Measurements from ENCODE around the gene NPAS4. TPM values are rescaled to one million over a fixed set of nuclear protein-coding genes. Genes with fewer than 3 reads are reported as not detected.

The NPAS4 gene
- total and polyA plus RNA-seq, 2 of the 13 experiments (the other 11 are each of a cell fraction or from before 2014, with no cell fraction given), result not detected

DNA sequence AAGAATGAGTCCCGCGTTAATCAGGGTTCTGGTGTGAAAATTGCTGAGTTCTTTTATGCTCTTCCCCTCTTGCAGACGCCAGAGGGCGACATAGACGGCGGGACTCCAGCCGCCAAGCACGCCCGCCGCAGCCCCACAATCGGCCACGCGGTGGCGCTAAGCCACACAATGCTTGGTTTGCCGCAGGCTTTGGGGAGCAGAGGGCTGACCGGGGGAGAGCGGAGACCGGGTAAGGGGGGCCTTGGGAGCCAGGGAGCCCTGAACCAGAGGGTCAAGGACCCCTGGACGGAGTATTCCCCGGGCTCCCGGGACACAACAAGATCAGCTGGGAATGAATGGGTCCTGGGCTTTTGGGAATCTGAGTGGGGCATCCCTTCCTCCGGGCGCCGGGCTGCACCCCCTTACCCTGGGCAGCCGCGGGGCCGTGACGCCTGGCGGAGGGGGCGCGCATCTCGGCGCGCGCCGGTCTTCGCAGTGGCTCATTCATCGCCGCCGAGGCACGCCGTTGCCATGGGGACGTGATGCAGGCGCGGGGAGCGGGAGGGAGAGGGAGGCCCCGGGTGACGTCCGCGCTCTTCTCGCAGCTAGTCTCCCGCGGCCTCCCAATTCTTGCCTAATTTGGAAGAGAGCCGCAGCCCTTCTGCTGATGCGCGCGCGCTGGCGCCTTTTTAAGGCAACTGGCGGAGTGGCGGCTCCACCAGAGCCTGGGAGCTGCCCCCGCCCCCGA lies 12.2 kb upstream of the NPAS4 start (continued):
- TF ChIP-seq, protein P1, sequence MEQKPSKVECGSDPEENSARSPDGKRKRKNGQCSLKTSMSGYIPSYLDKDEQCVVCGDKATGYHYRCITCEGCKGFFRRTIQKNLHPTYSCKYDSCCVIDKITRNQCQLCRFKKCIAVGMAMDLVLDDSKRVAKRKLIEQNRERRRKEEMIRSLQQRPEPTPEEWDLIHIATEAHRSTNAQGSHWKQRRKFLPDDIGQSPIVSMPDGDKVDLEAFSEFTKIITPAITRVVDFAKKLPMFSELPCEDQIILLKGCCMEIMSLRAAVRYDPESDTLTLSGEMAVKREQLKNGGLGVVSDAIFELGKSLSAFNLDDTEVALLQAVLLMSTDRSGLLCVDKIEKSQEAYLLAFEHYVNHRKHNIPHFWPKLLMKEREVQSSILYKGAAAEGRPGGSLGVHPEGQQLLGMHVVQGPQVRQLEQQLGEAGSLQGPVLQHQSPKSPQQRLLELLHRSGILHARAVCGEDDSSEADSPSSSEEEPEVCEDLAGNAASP (CRISPR knock-in tag; IDR thresholded peaks at IDR 0.05; ENCODE audit: borderline replicate concordance), result peak; percentile 52; the same call in 1 of the 2 replicates
- TF ChIP-seq ZNF362 (CRISPR knock-in tag; IDR thresholded peaks at IDR 0.05; ENCODE audit: borderline replicate concordance), result no peak
- TF ChIP-seq, protein P2, sequence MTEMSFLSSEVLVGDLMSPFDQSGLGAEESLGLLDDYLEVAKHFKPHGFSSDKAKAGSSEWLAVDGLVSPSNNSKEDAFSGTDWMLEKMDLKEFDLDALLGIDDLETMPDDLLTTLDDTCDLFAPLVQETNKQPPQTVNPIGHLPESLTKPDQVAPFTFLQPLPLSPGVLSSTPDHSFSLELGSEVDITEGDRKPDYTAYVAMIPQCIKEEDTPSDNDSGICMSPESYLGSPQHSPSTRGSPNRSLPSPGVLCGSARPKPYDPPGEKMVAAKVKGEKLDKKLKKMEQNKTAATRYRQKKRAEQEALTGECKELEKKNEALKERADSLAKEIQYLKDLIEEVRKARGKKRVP (CRISPR knock-in tag; IDR thresholded peaks at IDR 0.05), result no peak

DNA sequence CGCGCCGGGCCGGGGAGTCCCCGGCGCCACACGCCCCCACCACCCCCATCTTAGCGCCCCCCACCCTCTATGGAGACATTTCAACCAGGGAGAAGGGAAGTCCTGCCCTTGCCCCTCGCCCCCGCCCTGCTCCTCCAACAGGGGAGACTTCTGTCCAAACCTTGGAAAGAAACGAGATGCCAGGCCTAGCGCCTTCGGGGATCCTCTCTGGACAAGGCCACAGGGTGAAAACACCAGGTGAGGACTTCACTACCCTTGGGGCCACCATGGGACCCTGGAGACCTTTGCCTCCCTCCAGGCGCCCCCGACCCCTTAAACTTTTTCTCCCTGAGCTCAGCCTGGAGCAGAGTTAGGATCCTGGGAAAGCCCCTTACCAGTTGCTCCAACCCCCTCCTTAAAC lies 11.6 kb upstream of the NPAS4 start:
- H2AFZ ChIP-seq (ENCODE audit: low read length), result no peak overlapping the region
- H4K20me1 ChIP-seq (ENCODE audit: insufficient read depth, low read length), result peaks cover 7% of the 10 kb centered on the region; the same call in 1 of the 2 replicates
- 0 out of 2 replicates have a peak, but pooled peaks cover 5% of the 10 kb centered on the region for H3K4me1 ChIP-seq (ENCODE audit: insufficient read depth, low read length)
- H3K4me3 ChIP-seq (replicated peaks in 1 of 3; ENCODE audit: insufficient read depth in 1 of 3, low read depth in 2 of 3, low read length in 3 of 3), result no peak overlapping the region
- H3K27me3 ChIP-seq (ENCODE audit: control insufficient read depth in 1 of 2, insufficient read depth in 2 of 2, low read length in 2 of 2), result peaks cover 5 to 80% of the 10 kb centered on the region in 2 experiments
- no TSS peak for BruUV-seq (replicated peaks)
- H3K4me2 ChIP-seq (ENCODE audit: low read depth, low read length), result no peak overlapping the region
- intact Hi-C loops (cut with micrococcal nuclease; ENCODE audit: unreplicated experiment), result loop anchor here (5.0 kb wide), 1 partner anchor 423 kb away; no protein-coding TSS in a partner anchor
- ATAC-seq (no peak), FAIRE-seq (no peak), DNase-seq (ENCODE audit: low spot score) (no peak)
- no peak overlapping the region for H3K9ac ChIP-seq (ENCODE audit: insufficient read depth, low read depth, low read length)
- H3K36me3 ChIP-seq (replicated peaks in 1 of 2; ENCODE audit: control insufficient read depth in 1 of 2, insufficient read depth in 2 of 2, low read length in 2 of 2), result no peaks in the 10 kb centered on the region
- H3K27ac ChIP-seq (ENCODE audit: extremely low read length, insufficient read depth, low read length), result no peak overlapping the region
- WGBS (ENCODE audit: low lambda C conversion rate), result 90% methylated on average over 2 of the region's 15 CpGs
- ChIA-PET POLR2A (no interaction called here), CTCF (ENCODE audit: low intra/inter-chr PET ratio, low total read pairs) (interaction anchor here (0.7 to 3.4 kb wide), 8 partner anchors 12 to 286 kb away, joined by 3 to 54 read pairs (median 9); partner anchors contain the start of genes DPP3, MRPL11 and RBM4B)
- no peaks in the 10 kb centered on the region for H3K79me2 ChIP-seq (ENCODE audit: insufficient read depth, low read length)
- H3K9me3 ChIP-seq (ENCODE audit: low read length), result no peaks in the 10 kb centered on the region
- in situ Hi-C loops (cut with HindIII; ENCODE audit: extremely low pct_ligation_motif_present, low pct_unique_long_range_greater_than_20kb), result loop anchor here (10.0 to 25.0 kb wide), 2 partner anchors 286 to 428 kb away; partner anchors contain the start of gene RCE1
- TF ChIP-seq ZNF496 (CRISPR knock-in tag; IDR thresholded peaks at IDR 0.05; ENCODE audit: insufficient replicate concordance), result no peak
- TF ChIP-seq AKNA (CRISPR knock-in tag; IDR thresholded peaks at IDR 0.05; ENCODE audit: borderline replicate concordance), result no peak
- no peak for TF ChIP-seq ZNF782 (CRISPR knock-in tag; IDR thresholded peaks at IDR 0.05; ENCODE audit: borderline replicate concordance)
- TF ChIP-seq ZNF747 (CRISPR knock-in tag; IDR thresholded peaks at IDR 0.05; ENCODE audit: borderline replicate concordance), result no peak
- TF ChIP-seq ZNF7 (CRISPR knock-in tag; IDR thresholded peaks at IDR 0.05), result no peak
- TF ChIP-seq, protein P3, sequence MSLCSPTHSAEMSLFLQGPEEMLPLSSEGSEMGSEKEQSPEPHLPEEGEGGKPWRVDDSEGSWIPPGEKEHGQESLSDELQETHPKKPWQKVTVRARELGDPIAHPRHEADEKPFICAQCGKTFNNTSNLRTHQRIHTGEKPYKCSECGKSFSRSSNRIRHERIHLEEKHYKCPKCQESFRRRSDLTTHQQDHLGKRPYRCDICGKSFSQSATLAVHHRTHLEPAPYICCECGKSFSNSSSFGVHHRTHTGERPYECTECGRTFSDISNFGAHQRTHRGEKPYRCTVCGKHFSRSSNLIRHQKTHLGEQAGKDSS (CRISPR knock-in tag; IDR thresholded peaks at IDR 0.05; ENCODE audit: borderline replicate concordance, low read depth), result no peak
- no peak for TF ChIP-seq SIN3A (IDR thresholded peaks at IDR 0.05; ENCODE audit: borderline replicate concordance, low read depth, low read length)
- no peak for TF ChIP-seq MAFF (IDR thresholded peaks at IDR 0.05; ENCODE audit: low read depth, low read length)

All from HepG2 (cell line).